Raji (cell line): Measurements from ENCODE around the gene TIMM44.

Experiments used
- POLR2A ChIP-seq: IDR thresholded peaks from 2 replicates; pipeline ENCODE4 v1.6.1; 2011; ENCODE audit warnings: low read depth, low read length, control low read depth; ENCODE audit not compliant: insufficient read depth

The TIMM44 gene

DNA sequence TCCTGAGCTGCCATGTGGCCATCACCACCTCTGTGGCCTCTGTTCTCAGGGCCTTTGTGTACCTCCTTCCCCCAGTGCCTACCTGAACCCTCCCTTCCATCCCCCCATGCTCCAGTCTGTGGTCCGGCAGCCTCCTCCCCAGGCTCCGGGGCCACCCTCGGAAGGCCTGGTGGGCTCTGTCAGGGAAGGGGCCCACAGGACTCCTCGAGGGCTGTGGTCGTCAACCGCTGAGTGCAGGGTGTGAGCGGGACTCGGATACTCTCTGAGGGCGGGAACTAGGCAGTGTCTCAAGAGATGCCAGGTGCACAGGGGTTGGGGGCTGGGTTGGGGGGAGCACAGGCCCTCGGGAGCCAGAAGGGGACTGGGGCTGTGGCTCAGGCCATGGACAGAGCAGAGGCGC, 35.9 kb downstream of the TIMM44 start:
- no peak for TF ChIP-seq POLR2A

- TF ChIP-seq POLR2A = no peak
Observed at GRCh38 chr19:7907122-7907521, 36.3 kb downstream of the TIMM44 start.

DNA sequence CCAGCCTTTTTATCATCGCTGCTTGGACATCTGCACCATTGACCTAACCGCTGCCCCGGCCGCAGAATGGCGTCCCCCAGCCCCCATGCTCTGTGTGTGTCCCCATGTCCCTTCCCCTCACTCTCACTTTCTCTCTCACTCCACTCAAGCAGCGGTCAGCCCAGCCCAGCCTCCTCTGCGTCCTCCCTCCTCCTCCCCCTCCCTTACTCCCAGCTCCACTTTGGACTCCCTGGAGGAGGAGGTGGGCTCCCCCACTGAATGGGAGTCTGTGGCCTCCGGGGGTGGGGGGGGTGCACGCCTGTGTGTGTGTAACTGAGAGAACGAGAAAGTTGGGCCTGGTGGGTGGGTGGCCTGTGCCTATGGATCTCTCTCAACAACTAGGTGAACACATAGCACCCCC, 37.6 kb downstream of the TIMM44 start:
- no peak for TF ChIP-seq POLR2A

- TF ChIP-seq POLR2A = no peak
Observed at GRCh38 chr19:7905268-7905667, 38.2 kb downstream of the TIMM44 start.

GRCh38 chr19:7904074-7905020, 39.1 kb downstream of the TIMM44 start:
- no peak for TF ChIP-seq POLR2A

DNA sequence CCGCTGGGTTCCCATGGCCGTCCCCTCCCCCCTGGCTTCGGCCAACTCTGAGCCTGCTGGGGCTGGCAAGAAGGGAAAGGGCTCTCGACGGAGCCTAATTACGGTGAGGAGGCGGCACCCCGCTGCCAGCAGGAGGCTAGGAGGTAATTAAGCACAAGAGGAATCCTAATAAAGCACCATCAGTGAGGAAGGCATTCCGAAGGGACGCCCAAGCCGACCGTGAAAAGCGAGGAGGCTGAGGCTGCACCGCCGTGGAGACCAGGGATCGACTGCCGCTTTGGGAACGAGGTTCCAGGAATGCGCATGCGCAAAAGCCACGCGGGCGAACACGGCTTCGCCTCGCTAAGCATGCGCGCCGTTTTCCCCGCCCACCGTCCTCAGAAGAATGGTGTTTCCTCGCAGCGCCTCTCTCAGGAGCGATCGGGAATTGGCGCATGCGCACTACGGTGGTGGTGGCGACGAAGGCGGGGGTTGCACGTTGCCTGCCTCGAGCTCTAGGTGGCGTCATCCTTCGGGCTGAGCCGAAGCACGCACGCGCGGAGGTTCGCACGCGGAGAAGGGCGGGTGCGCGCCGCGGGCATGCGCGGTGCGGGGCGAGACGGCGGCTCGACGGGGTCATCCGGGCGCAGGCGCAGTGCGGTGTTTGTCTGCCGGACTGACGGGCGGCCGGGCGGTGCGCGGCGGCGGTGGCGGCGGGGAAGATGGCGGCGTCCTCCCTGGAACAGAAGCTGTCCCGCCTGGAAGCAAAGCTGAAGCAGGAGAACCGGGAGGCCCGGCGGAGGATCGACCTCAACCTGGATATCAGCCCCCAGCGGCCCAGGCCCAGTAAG, 40.0 kb downstream of the TIMM44 start, which contains the start of gene MAP2K7:
Gene MAP2K7 (plus strand): TSS at position 634 of the 830 bp plus-strand sequence. CDS start 68 bp downstream, at position 702.
- peak; percentile 99 for TF ChIP-seq POLR2A

- no peak for TF ChIP-seq POLR2A
Observed at GRCh38 chr19:7902796-7903243, 40.6 kb downstream of the TIMM44 start.

DNA sequence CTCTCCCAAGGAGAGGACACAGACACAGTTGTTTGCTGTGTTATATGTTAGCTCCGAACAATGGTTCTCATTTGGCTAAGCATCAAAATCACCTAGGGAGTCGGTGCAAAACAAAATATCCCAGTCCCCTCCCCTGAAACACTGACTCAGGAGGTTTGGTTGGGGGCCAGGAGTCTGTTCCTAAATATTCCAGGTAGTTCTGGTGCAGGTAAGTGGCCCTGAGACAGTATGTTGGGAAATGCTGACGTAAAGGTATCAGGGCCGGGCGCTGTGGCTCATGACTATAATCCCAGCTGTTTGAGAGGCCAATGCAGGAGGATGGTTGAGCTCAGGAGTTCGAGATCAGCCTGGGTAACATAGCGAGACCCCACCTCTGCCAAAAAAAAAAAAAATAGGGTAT, 42.1 kb downstream of the TIMM44 start:
- no peak for TF ChIP-seq POLR2A

- TF ChIP-seq POLR2A = no peak
Observed at GRCh38 chr19:7900931-7901330, 42.5 kb downstream of the TIMM44 start.

DNA sequence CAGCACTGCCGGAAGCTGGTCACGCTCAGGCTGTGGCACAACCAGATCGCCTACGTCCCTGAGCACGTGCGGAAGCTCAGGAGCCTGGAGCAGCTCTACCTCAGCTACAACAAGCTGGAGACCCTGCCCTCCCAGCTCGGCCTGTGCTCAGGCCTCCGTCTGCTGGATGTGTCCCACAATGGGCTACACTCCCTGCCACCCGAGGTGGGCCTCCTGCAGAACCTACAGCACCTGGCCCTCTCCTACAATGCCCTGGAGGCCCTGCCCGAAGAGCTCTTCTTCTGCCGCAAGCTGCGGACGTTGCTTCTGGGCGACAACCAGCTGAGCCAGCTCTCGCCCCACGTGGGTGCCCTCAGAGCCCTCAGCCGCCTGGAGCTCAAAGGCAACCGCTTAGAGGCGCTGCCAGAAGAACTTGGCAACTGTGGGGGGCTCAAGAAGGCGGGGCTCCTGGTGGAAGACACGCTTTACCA, 43.0 kb downstream of the TIMM44 start:
- peak; percentile 9; the same call in 1 of the 2 replicates for TF ChIP-seq POLR2A

GRCh38 chr19:7899751-7900378, 43.6 kb downstream of the TIMM44 start:
- TF ChIP-seq POLR2A = no peak; the same call in 1 of the 2 replicates

- no peak for TF ChIP-seq POLR2A
Observed at GRCh38 chr19:7898967-7899366, 44.5 kb downstream of the TIMM44 start.

- TF ChIP-seq POLR2A = no peak
Observed at GRCh38 chr19:7897292-7897691, 46.2 kb downstream of the TIMM44 start.

GRCh38 chr19:7895565-7895964, 47.9 kb downstream of the TIMM44 start:
- no peak for TF ChIP-seq POLR2A
